H1 (cell line): Measurements from ENCODE around the gene GDF15. TPM values are rescaled to one million over a fixed set of nuclear protein-coding genes. Genes with fewer than 3 reads are reported as not detected.

Experiments
- CTCF ChIA-PET: fragments of 300-600 bp; sonication (Branson Sonifier 250); formaldehyde crosslinking; loops from one replicate; lab custom pipeline; 2021; ENCODE audit not compliant: partially characterized antibody; lab: Charles Lee
- POLR2A ChIA-PET: fragments of 300-600 bp; sonication (Branson Sonifier 250); formaldehyde crosslinking; loops from one replicate; lab custom pipeline; 2021; ENCODE audit warnings: inconsistent platforms; ENCODE audit not compliant: partially characterized antibody; lab: Charles Lee
- DNase-seq, 2 experiments: peaks; one replicate each; pipeline versions ENCODE4 v3.0.0 to v3.0.0-alpha.2; 2010 to 2022; ENCODE audit warnings: low spot score in 2 of 2, low read depth in 1 of 2, mixed read lengths in 1 of 2
- FAIRE-seq: peaks from 2 replicates; lab custom pipeline; 2011; peaks lifted over from hg19 to GRCh38; lab: Jason Lieb, UNC
- H2AFZ ChIP-seq: 2 replicates; pipeline ENCODE4 v1.8.1; 2012; ENCODE audit warnings: low read length, inconsistent platforms
- H2AK5ac ChIP-seq: 2 replicates; pipeline ENCODE4 v1.6.1; 2013; ENCODE audit warnings: low read depth, low read length
- H2BK120ac ChIP-seq: replicated peaks from 2 replicates; pipeline ENCODE3; 2013; ENCODE audit warnings: low read depth, low read length, inconsistent platforms
- H2BK12ac ChIP-seq: 2 replicates; pipeline ENCODE4 v1.6.1; 2013; ENCODE audit warnings: low read depth, low read length
- H2BK15ac ChIP-seq: 2 replicates; pipeline ENCODE4 v1.6.1; 2013; ENCODE audit warnings: low read length
- H2BK20ac ChIP-seq: 2 replicates; pipeline ENCODE4 v1.6.1; 2013; ENCODE audit warnings: low read length
- H2BK5ac ChIP-seq: 2 replicates; pipeline ENCODE4 v1.6.1; 2013; ENCODE audit warnings: low read depth, low read length
- H3K14ac ChIP-seq: 2 replicates; pipeline ENCODE4 v1.6.1; 2013; ENCODE audit warnings: inconsistent platforms; ENCODE audit not compliant: insufficient read length
- H3K18ac ChIP-seq: 2 replicates; pipeline ENCODE4 v1.6.1; 2013; ENCODE audit warnings: low read length; ENCODE audit errors: extremely low read depth
- H3K23ac ChIP-seq: 2 replicates; pipeline ENCODE4 v1.6.1; 2013; ENCODE audit warnings: inconsistent platforms; ENCODE audit not compliant: insufficient read length
- H3K23me2 ChIP-seq: 2 replicates; pipeline ENCODE4 v1.6.1; 2013; ENCODE audit warnings: low read depth, low read length
- H3K27ac ChIP-seq: 2 replicates; pipeline ENCODE4 v1.6.1; 2011; ENCODE audit warnings: low read depth, low read length, inconsistent platforms
- H3K27me3 ChIP-seq, 4 experiments: replicated peaks in 1 of 4; 1 replicate in 1 of 4; 2 replicates in 3 of 4; pipeline versions ENCODE4 v1.6.1 to v1.8.1; 2011 to 2013; ENCODE audit warnings: low read length in 3 of 4, mild to moderate bottlenecking in 3 of 4, inconsistent platforms in 2 of 4, mixed read lengths in 2 of 4, moderate library complexity in 1 of 4; ENCODE audit not compliant: control insufficient read depth in 3 of 4, insufficient read depth in 3 of 4; ENCODE audit errors: extremely low read depth in 1 of 4
- H3K36me3 ChIP-seq, 4 experiments: 2 replicates each; pipeline versions ENCODE4 v1.6.1 to v1.8.1; 2011 to 2013; ENCODE audit warnings: mild to moderate bottlenecking in 4 of 4, low read length in 3 of 4, moderate library complexity in 2 of 4, control low read depth in 1 of 4, inconsistent platforms in 1 of 4; ENCODE audit not compliant: insufficient read depth in 4 of 4, control insufficient read depth in 2 of 4
- H3K4ac ChIP-seq: replicated peaks from 2 replicates; pipeline ENCODE3; 2013; ENCODE audit warnings: low read length, low read depth, mixed read lengths, inconsistent platforms; ENCODE audit not compliant: insufficient read length
- H3K4me1 ChIP-seq, 4 experiments: replicated peaks in 1 of 4; 1 replicate in 1 of 4; 2 replicates in 3 of 4; pipeline versions ENCODE4 v1.6.1 to v1.8.1; 2011 to 2013; ENCODE audit warnings: low read length in 3 of 4, inconsistent platforms in 2 of 4, mixed read lengths in 1 of 4; ENCODE audit not compliant: insufficient read depth in 4 of 4, control insufficient read depth in 3 of 4
- H3K4me2 ChIP-seq, 2 experiments: 2 replicates each; pipeline versions ENCODE4 v1.6.1 to v1.8.1; 2011 to 2013; ENCODE audit warnings: low read depth in 2 of 2, low read length in 2 of 2, control low read depth in 1 of 2, inconsistent platforms in 1 of 2, mild to moderate bottlenecking in 1 of 2; ENCODE audit not compliant: insufficient read depth in 1 of 2
- H3K4me3 ChIP-seq, 4 experiments: fragments of 200-600, 300-600 bp in 1 of 4; sonication (generic), shearing (Covaris generic), sonication (Bioruptor Twin) in 1 of 4; 2 replicates each; pipeline versions ENCODE4 v1.5.1 to v1.8.1; 2011 to 2016; ENCODE audit warnings: low read length in 4 of 4, low read depth in 3 of 4, control low read depth in 2 of 4, inconsistent platforms in 2 of 4, mild to moderate bottlenecking in 2 of 4, mixed read lengths in 1 of 4, moderate library complexity in 1 of 4; ENCODE audit not compliant: insufficient read depth in 2 of 4; ENCODE audit errors: extremely low read depth in 1 of 4
- H3K56ac ChIP-seq: replicated peaks from 2 replicates; pipeline ENCODE3; 2013; ENCODE audit warnings: low read depth, mild to moderate bottlenecking, mixed read lengths, low read length, inconsistent platforms; ENCODE audit not compliant: insufficient read length
- H3K79me1 ChIP-seq: 2 replicates; pipeline ENCODE4 v1.6.1; 2013; ENCODE audit warnings: low read depth, low read length, control low read depth
- H3K79me2 ChIP-seq, 2 experiments: 2 replicates each; pipeline versions ENCODE4 v1.6.1 to v1.8.1; 2012 to 2013; ENCODE audit warnings: low read length in 2 of 2, mild to moderate bottlenecking in 2 of 2, inconsistent platforms in 1 of 2; ENCODE audit not compliant: insufficient read depth in 2 of 2, control insufficient read depth in 1 of 2
- H3K9ac ChIP-seq, 4 experiments: replicated peaks in 1 of 4; 1 replicate in 1 of 4; 2 replicates in 3 of 4; pipeline versions ENCODE4 v1.6.1 to v1.8.1; 2011 to 2013; ENCODE audit warnings: low read depth in 3 of 4, low read length in 3 of 4, control low read depth in 2 of 4, mild to moderate bottlenecking in 2 of 4, moderate library complexity in 2 of 4, inconsistent platforms in 1 of 4; ENCODE audit errors: extremely low read depth in 1 of 4
- H3K9me3 ChIP-seq, 2 experiments: 2 replicates each; pipeline versions ENCODE4 v1.6.1 to v1.8.1; 2012 to 2013; ENCODE audit warnings: mild to moderate bottlenecking in 2 of 2, moderate library complexity in 2 of 2, control low read depth in 1 of 2, inconsistent platforms in 1 of 2, low read depth in 1 of 2, low read length in 1 of 2, mixed read lengths in 1 of 2; ENCODE audit not compliant: insufficient read depth in 2 of 2
- H4K20me1 ChIP-seq, 2 experiments: replicated peaks in 1 of 2; 2 replicates each; pipeline versions ENCODE3 to v1.8.1; 2011 to 2013; ENCODE audit warnings: inconsistent platforms in 2 of 2, low read length in 2 of 2, mild to moderate bottlenecking in 1 of 2; ENCODE audit not compliant: insufficient read depth in 2 of 2, control insufficient read depth in 1 of 2
- H4K5ac ChIP-seq: 2 replicates; pipeline ENCODE4 v1.6.1; 2013; ENCODE audit warnings: low read length, low read depth, mixed read lengths, inconsistent platforms; ENCODE audit not compliant: insufficient read length
- H4K8ac ChIP-seq: 2 replicates; pipeline ENCODE4 v1.8.0; 2013; ENCODE audit warnings: mild to moderate bottlenecking, moderate library complexity, low read length, inconsistent platforms; ENCODE audit not compliant: insufficient read depth; ENCODE audit errors: extremely low read depth
- H4K91ac ChIP-seq: replicated peaks from 2 replicates; pipeline ENCODE3; 2013; ENCODE audit warnings: low read length, mixed read lengths, inconsistent platforms; ENCODE audit not compliant: insufficient read length
- HDAC6 ChIP-seq: IDR thresholded peaks from one replicate; pipeline ENCODE4 v1.7.1; 2012; ENCODE audit warnings: low read depth, mild to moderate bottlenecking, inconsistent platforms, low read length, moderate library complexity
- KDM1A ChIP-seq: fragments of 200-600, 300-600 bp; sonication (generic); IDR thresholded peaks from 2 replicates; pipeline ENCODE4 v1.7.1; 2016; ENCODE audit warnings: mild to moderate bottlenecking, low read length, borderline replicate concordance
- KDM5A ChIP-seq: fragments of 200-600 bp; IDR thresholded peaks from 2 replicates; pipeline ENCODE4 v1.7.1; 2012; ENCODE audit warnings: mild to moderate bottlenecking, low read length, inconsistent platforms, mixed read lengths
- RBBP5 ChIP-seq: IDR thresholded peaks from 2 replicates; pipeline ENCODE4 v1.7.1; 2012; ENCODE audit warnings: low read depth, mild to moderate bottlenecking, inconsistent platforms, low read length, moderate library complexity, borderline replicate concordance
- RFX5 ChIP-seq: IDR thresholded peaks from 2 replicates; pipeline ENCODE4 v1.6.1; 2011; ENCODE audit warnings: low read depth, low read length, improper control_type of control experiment, borderline replicate concordance
- SIX5 ChIP-seq: IDR thresholded peaks from 2 replicates; pipeline ENCODE4 v1.6.1; 2011; ENCODE audit warnings: mild to moderate bottlenecking, low read depth, low read length
- SRF ChIP-seq: IDR thresholded peaks from 2 replicates; pipeline ENCODE4 v1.6.1; 2011; ENCODE audit warnings: mild to moderate bottlenecking, low read depth, low read length, moderate library complexity
- TBP ChIP-seq: IDR thresholded peaks from 2 replicates; pipeline ENCODE4 v1.6.1; 2011; ENCODE audit warnings: low read depth, low read length, improper control_type of control experiment
- WGBS, 2 experiments: shearing (Covaris generic) in 1 of 2; methylation state at CpG; one replicate each; pipeline versions ENCODE4 v1.1.6 to v1.1.7; 2013 to 2015; ENCODE audit warnings: low lambda C conversion rate in 2 of 2, mixed read lengths in 2 of 2, inconsistent platforms in 1 of 2, low coverage in 1 of 2, missing lambda C conversion rate in 1 of 2; ENCODE audit not compliant: insufficient replicate concordance in 2 of 2, insufficient coverage in 1 of 2, insufficient read length in 1 of 2; ENCODE audit errors: extremely low coverage in 1 of 2, missing lambda C conversion rate in 1 of 2; 5-methylcytosine and 5-hydroxymethylcytosine counted together
- polyA plus RNA-seq, 7 experiments: library from polyadenylated mRNA; depleted of rRNA in 3 of 7; stranded (reverse) in 5 of 7; unstranded in 2 of 7; fragments of >200 nt in 5 of 7; fragments of 200-250 nt in 2 of 7; gene quantifications; 1 replicate in 5 of 7; 2 replicates in 1 of 7; 4 replicates in 1 of 7; pipeline versions ENCODE4 v1.2.1 to v1.2.3, GENCODE V29; 2011 to 2013; ENCODE audit warnings: missing spikeins in 2 of 7, mixed read lengths in 2 of 7
- total RNA-seq: library from RNA; stranded (reverse); fragmentation: NEBNext Ultra II Directional; extraction: Animal tissue kit (Norgen Biotek cat#: 25700); gene quantifications from 2 replicates; pipeline ENCODE4 v1.2.1, GENCODE V29; 2021
- TF ChIP-seq, protein P1 (sequence below): IDR thresholded peaks from 2 replicates; pipeline ENCODE4 v1.6.1; 2011; ENCODE audit warnings: low read length, improper control_type of control experiment
- TF ChIP-seq, protein P2 (sequence below): IDR thresholded peaks from 2 replicates; pipeline ENCODE4 v1.6.1; 2012; ENCODE audit warnings: inconsistent platforms

Gene GDF15
- total and polyA plus RNA-seq, 2 of the 8 experiments (the other 6 are each of a cell fraction or from before 2014, with no cell fraction given) = 4.1 to 8.5 TPM

DNA sequence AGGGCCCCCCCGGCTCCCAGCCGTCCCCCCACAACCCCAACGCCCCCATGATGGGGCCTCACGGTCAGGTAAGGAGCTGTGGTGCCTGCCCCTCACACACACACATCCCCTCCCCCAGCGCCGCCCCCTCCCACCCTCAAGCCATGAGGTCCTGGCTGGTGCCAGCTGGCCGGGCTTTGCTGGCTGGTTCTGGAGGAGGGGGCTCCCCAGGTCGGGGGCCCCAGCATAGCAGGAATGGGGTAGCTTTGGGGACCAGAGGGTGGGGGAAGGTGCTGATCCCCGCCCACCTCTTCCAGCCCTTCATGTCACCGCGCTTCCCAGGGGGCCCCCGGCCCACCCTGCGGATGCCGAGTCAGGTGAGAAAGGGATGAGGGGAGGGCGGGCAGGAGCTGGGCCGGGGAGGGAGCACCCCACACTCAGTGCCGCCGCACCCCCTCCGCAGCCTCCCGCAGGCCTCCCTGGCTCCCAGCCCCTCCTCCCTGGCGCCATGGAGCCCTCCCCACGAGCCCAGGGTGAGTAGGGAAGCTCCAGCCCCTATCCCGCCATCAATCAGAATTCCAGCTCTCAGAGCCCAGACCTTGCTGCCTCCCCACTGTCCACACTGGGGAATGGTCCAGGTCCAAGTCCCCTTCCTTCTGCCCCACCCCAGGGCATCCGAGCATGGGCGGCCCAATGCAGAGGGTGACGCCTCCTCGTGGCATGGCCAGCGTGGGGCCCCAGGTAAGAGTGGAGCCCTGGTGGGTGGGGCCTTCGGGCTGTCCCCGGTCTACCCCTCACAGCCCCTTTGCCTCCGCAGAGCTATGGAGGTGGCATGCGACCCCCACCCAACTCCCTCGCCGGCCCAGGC is 45.6 kb downstream of the GDF15 start:
- H3K14ac ChIP-seq = no peak overlapping the region
- H2BK12ac ChIP-seq = peak overlapping the region; percentile 63; the same call in 1 of the 2 replicates
- H3K4ac ChIP-seq = no peak overlapping the region
- no peaks in the 10 kb centered on the region for H3K79me2 ChIP-seq
- peaks cover 10% of the 10 kb centered on the region; the same call in 1 of the 2 replicates for H3K23me2 ChIP-seq
- peaks cover 2 to 13% (median 7%) of the 10 kb centered on the region in 4 experiments; a peak in 4 of 8 replicates for H3K36me3 ChIP-seq
- no peak overlapping the region for H3K23ac ChIP-seq
- no peak overlapping the region for H2BK15ac ChIP-seq
- H2BK120ac ChIP-seq = no peak overlapping the region
- ChIA-PET CTCF (interaction anchor here (0.6 to 1.4 kb wide), 4 partner anchors 12 to 415 kb away, joined by 3 to 4 read pairs (median 4); partner anchors contain the start of gene SSBP4), POLR2A (interaction anchor here (0.6 to 6.7 kb wide), 7 partner anchors 7 to 484 kb away, joined by 3 to 65 read pairs (median 6); partner anchors contain the start of genes JUND and SSBP4)
- H2BK20ac ChIP-seq = peak overlapping the region; percentile 18; the same call in 1 of the 2 replicates
- H4K91ac ChIP-seq = peak overlapping the region; percentile 65
- WGBS, 2 experiments = 75% methylated on average over 19 of the region's 34 CpGs; no CpG with 5 or more reads in 1 of the 2 experiments
- no peaks in the 10 kb centered on the region; a peak in 1 of 7 replicates for H3K27me3 ChIP-seq
- H4K8ac ChIP-seq = no peak overlapping the region
- no peak overlapping the region for H3K9ac ChIP-seq
- no peak overlapping the region for H3K4me3 ChIP-seq
- H3K9me3 ChIP-seq = no peaks in the 10 kb centered on the region
- H4K20me1 ChIP-seq = peaks cover 0 to 17% of the 10 kb centered on the region in 2 experiments
- no peak overlapping the region for H4K5ac ChIP-seq
- no peak overlapping the region for H2AFZ ChIP-seq
- peaks cover 0 to 46% (median 28%) of the 10 kb centered on the region in 4 experiments; a peak in 6 of 7 replicates for H3K4me1 ChIP-seq
- H2BK5ac ChIP-seq = no peak overlapping the region; the same call in 1 of the 2 replicates
- peak overlapping the region in 1 of 2 experiments; percentile 51; a peak in 1 of 4 replicates for H3K4me2 ChIP-seq
- no peaks in the 10 kb centered on the region; the same call in 1 of the 2 replicates for H3K79me1 ChIP-seq
- H3K18ac ChIP-seq = no peak overlapping the region; the same call in none of the 2 replicates
- no peak overlapping the region for H3K56ac ChIP-seq
- H3K27ac ChIP-seq = no peak overlapping the region
- FAIRE-seq (no peak), DNase-seq (no peak)
- peak overlapping the region; percentile 86; the same call in 1 of the 2 replicates for H2AK5ac ChIP-seq
- TF ChIP-seq HDAC6 (no peak), RBBP5 (no peak), TBP (no peak), KDM1A (no peak), RFX5 (no peak), KDM5A (no peak), SRF (no peak), SIX5 (no peak)
- TF ChIP-seq, protein P1, sequence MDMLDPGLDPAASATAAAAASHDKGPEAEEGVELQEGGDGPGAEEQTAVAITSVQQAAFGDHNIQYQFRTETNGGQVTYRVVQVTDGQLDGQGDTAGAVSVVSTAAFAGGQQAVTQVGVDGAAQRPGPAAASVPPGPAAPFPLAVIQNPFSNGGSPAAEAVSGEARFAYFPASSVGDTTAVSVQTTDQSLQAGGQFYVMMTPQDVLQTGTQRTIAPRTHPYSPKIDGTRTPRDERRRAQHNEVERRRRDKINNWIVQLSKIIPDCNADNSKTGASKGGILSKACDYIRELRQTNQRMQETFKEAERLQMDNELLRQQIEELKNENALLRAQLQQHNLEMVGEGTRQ = no peak
- TF ChIP-seq, protein P2, sequence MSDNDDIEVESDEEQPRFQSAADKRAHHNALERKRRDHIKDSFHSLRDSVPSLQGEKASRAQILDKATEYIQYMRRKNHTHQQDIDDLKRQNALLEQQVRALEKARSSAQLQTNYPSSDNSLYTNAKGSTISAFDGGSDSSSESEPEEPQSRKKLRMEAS = no peak
